PC-9 (cell line): ENCODE results near the gene C4BPA.

Source experiments
- EZH2 ChIP-seq: fragments of 200-600 bp; sonication (generic); IDR thresholded peaks from 2 replicates; pipeline ENCODE4 v1.8.0; 2017; ENCODE audit warnings: antibody characterized with exemption, low read depth
- TF ChIP-seq, protein P1 (sequence below): fragments of 200-600 bp; sonication (generic); conservative IDR thresholded peaks from 2 replicates; pipeline ENCODE4 v1.6.1; 2017; ENCODE audit warnings: mixed run types, antibody characterized with exemption, mild to moderate bottlenecking, moderate library complexity

DNA sequence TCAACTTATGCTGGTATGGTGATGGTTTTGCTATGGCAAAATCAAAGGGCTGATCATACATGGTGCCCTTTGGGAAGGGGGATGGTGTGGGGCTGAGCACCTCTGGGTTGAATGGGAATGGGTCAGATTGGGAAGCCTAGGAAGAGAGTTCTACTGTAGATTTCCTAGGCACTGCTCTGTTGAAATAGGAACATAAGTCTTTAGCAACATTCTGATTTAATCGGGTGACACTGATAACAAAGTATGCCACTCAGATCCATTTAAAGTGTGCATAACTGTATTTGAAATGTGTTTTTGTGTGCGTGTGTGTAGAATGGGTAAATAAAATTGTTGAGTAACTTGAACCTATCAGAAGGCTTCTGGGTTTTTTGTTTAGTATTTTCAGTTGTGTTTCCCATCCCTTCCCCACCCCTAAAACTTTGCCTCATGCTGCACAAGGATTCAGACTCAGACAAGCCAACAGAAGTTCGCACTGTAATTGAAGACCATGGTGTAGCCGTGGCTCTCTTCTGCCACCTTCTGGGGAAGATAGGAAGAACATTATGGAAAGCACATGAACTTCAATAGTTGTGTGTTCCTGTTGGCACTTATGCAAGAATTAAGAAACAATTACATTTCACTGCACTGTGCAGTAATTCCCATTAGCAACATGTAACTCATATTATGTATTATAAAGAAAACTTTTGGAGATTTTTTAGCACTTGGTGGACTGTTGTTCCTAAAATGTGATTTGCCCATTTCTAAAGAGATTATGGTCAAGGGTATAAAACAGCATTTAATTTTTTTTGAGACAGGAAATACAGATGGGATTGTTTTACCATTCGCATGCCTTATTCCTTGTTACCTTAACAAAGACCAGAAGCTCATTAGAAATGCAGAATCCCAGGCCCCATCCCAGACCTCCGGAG lies 26.3 kb upstream of the C4BPA start:
- no peak for TF ChIP-seq EZH2
- TF ChIP-seq, protein P1, sequence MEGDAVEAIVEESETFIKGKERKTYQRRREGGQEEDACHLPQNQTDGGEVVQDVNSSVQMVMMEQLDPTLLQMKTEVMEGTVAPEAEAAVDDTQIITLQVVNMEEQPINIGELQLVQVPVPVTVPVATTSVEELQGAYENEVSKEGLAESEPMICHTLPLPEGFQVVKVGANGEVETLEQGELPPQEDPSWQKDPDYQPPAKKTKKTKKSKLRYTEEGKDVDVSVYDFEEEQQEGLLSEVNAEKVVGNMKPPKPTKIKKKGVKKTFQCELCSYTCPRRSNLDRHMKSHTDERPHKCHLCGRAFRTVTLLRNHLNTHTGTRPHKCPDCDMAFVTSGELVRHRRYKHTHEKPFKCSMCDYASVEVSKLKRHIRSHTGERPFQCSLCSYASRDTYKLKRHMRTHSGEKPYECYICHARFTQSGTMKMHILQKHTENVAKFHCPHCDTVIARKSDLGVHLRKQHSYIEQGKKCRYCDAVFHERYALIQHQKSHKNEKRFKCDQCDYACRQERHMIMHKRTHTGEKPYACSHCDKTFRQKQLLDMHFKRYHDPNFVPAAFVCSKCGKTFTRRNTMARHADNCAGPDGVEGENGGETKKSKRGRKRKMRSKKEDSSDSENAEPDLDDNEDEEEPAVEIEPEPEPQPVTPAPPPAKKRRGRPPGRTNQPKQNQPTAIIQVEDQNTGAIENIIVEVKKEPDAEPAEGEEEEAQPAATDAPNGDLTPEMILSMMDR = peak; percentile 95
